ENCODE results near the gene GTF2H2C_2.
"Not testable (repeated sequence)": the region's sequence is repeated elsewhere in the genome, so short reads cannot be mapped to it uniquely, and the experiment has no call there.

GTF2H2C_2 gene

DNA sequence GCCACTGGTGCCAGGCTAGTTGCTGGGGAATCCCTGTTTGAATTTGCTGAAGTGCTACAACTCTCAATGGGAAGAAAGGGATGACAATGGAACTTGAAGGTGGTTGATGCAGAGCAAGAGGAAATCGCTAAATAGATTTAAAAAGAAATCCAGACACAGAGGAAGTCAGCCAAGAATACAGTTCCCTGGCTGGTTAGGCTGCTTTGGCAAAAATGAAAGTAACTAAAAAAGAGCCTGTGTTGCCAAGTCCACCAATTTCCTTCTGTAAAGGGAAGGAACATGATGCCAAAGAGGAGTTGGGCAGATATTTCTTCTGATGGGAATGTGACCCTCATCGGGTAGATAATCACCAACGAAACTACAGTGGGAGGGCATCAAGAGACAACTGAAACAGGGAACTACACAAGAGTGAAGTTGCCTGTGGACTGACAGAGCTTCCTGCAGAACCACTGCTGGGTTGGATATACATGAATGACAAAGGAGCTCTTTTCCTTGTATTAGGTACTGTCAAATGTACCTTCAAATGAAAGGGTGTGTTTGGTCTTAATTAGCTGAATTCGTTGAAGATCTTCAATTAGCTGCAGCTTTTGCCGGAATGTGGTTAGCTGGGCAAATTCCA lies 49.0 kb downstream of the GTF2H2C_2 start:
- H3K4me3 ChIP-seq (ENCODE audit: low read length); DNase-seq; H3K27me3 ChIP-seq (ENCODE audit: control insufficient read depth, insufficient read depth, low read length); H3K36me3 ChIP-seq (ENCODE audit: control insufficient read depth, insufficient read depth, low read length); H3K27ac ChIP-seq (ENCODE audit: low read length); H3K9me3 ChIP-seq (ENCODE audit: control insufficient read depth, low read depth, low read length); H3K4me1 ChIP-seq (ENCODE audit: control insufficient read depth, insufficient read depth, low read length): not testable (repeated sequence)
- no CpG with 5 or more reads among the region's 5 CpGs for WGBS (ENCODE audit: insufficient coverage, low lambda C conversion rate)

DNA sequence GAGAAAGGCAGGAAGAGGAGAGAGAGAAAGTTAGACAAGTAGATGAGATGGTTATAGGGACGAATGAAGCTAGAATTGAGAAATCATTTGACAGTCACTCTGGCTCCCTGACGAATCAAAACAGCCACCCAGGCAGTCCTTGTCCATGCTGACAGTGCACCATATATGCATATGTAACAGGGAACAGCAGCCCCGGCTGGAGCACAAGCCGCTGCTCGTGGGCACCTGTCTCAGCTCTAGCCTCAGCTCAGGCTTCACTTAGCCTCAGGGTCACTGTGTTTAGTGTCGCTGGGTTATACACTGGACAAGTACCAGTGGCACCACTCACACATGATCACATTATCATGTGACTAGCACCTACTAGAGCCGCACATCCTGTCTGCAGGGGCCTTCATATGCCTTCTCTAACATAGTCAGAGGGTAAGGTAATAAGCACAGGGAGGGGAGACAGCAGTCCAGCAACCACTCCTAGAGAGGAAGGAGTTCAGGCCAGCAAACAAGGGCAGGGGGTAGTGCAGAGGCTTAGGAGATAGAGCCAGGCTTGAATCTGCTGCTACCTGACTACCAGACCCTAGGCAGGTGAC lies 54.9 kb downstream of the GTF2H2C_2 start:
- DNase-seq; H3K9me3 ChIP-seq (ENCODE audit: control insufficient read depth, low read depth, low read length); H3K4me1 ChIP-seq (ENCODE audit: control insufficient read depth, insufficient read depth, low read length); H3K27me3 ChIP-seq (ENCODE audit: control insufficient read depth, insufficient read depth, low read length); H3K4me3 ChIP-seq (ENCODE audit: low read length); H3K27ac ChIP-seq (ENCODE audit: low read length); H3K36me3 ChIP-seq (ENCODE audit: control insufficient read depth, insufficient read depth, low read length): not testable (repeated sequence)
- no CpG with 5 or more reads among the region's 7 CpGs for WGBS (ENCODE audit: insufficient coverage, low lambda C conversion rate)
